SK-N-SH (cell line): Measurements from ENCODE around the gene PCBD2.

Experiments
- EP300 ChIP-seq, 2 experiments: IDR thresholded peaks; 2 replicates each; pipeline versions ENCODE4 v1.4.0 to v1.6.1; 2012; ENCODE audit warnings: borderline replicate concordance in 1 of 2, low read depth in 1 of 2, low read length in 1 of 2
- FOXM1 ChIP-seq: IDR thresholded peaks from 2 replicates; pipeline ENCODE4 v1.4.0; 2012; ENCODE audit warnings: low read depth, mild to moderate bottlenecking
- GABPA ChIP-seq: IDR thresholded peaks from 2 replicates; pipeline ENCODE4 v1.4.0; 2012; ENCODE audit warnings: low read depth, mild to moderate bottlenecking
- JUND ChIP-seq: IDR thresholded peaks from 2 replicates; pipeline ENCODE4 v1.4.0; 2012
- RCOR1 ChIP-seq: fragments of 150-350 bp; IDR thresholded peaks from 2 replicates; pipeline ENCODE4 v1.6.1; 2017; ENCODE audit warnings: antibody characterized with exemption, low read length
- RXRA ChIP-seq: IDR thresholded peaks from 2 replicates; pipeline ENCODE4 v1.4.0; 2012; ENCODE audit warnings: low read depth, mild to moderate bottlenecking, borderline replicate concordance
- SIN3A ChIP-seq: IDR thresholded peaks from 2 replicates; pipeline ENCODE4 v1.6.1; 2012; ENCODE audit warnings: low read depth, mild to moderate bottlenecking, low read length, moderate library complexity, borderline replicate concordance
- TCF12 ChIP-seq: IDR thresholded peaks from 2 replicates; pipeline ENCODE4 v1.4.0; 2012
- TF ChIP-seq, protein P1 (sequence below): fragments of 200-600 bp; sonication (generic); IDR thresholded peaks from 2 replicates; pipeline ENCODE4 v1.6.1; 2017; ENCODE audit warnings: antibody characterized with exemption, mild to moderate bottlenecking, moderate library complexity
- TF ChIP-seq, protein P2 (sequence below): fragments of 150-350 bp; IDR thresholded peaks from 2 replicates; pipeline ENCODE4 v1.6.1; 2016; ENCODE audit warnings: mild to moderate bottlenecking, low read depth, low read length
- TF ChIP-seq, protein P3 (sequence below): IDR thresholded peaks from 2 replicates; pipeline ENCODE4 v1.4.0; 2012; ENCODE audit warnings: low read depth
- TF ChIP-seq, protein P4 (sequence below): IDR thresholded peaks from 2 replicates; pipeline ENCODE4 v1.4.0; 2012; ENCODE audit warnings: low read depth, borderline replicate concordance
- TF ChIP-seq, protein P5 (sequence below): fragments of 150-350 bp; IDR thresholded peaks from 2 replicates; pipeline ENCODE4 v1.6.1; 2017; ENCODE audit warnings: antibody characterized with exemption, low read length, low read depth, borderline replicate concordance
- TF ChIP-seq, protein P6 (sequence below): IDR thresholded peaks from 2 replicates; pipeline ENCODE4 v1.6.1; 2012; ENCODE audit warnings: mild to moderate bottlenecking, low read depth, low read length, moderate library complexity

DNA sequence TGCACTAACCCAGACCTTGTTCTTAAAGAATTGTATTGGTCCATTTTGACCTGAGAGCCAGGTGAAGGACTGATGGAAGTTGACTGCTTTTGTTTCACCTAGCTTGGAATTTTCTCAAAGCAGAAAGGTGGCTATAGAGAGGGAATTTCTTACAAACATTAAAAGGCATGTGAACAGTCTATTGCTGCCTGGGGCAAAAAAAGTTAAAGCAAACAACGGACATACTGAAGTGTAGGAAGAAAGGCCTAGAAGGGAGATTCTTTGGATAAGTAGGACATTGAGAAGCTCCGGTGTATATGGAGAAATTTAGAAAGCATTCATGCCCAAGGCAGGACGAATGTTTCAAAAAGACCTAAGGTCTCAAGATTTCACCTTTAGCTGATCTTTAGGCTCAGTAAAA is 74.5 kb downstream of the PCBD2 start:
- TF ChIP-seq, protein P1, sequence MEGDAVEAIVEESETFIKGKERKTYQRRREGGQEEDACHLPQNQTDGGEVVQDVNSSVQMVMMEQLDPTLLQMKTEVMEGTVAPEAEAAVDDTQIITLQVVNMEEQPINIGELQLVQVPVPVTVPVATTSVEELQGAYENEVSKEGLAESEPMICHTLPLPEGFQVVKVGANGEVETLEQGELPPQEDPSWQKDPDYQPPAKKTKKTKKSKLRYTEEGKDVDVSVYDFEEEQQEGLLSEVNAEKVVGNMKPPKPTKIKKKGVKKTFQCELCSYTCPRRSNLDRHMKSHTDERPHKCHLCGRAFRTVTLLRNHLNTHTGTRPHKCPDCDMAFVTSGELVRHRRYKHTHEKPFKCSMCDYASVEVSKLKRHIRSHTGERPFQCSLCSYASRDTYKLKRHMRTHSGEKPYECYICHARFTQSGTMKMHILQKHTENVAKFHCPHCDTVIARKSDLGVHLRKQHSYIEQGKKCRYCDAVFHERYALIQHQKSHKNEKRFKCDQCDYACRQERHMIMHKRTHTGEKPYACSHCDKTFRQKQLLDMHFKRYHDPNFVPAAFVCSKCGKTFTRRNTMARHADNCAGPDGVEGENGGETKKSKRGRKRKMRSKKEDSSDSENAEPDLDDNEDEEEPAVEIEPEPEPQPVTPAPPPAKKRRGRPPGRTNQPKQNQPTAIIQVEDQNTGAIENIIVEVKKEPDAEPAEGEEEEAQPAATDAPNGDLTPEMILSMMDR: no peak
- TF ChIP-seq GABPA: no peak
- TF ChIP-seq JUND: no peak
- no peak for TF ChIP-seq EP300 (IDR thresholded peaks at IDR 0.05; ENCODE audit: borderline replicate concordance in 1 of 2, low read depth in 1 of 2, low read length in 1 of 2)
- TF ChIP-seq RCOR1: no peak
- TF ChIP-seq, protein P2, sequence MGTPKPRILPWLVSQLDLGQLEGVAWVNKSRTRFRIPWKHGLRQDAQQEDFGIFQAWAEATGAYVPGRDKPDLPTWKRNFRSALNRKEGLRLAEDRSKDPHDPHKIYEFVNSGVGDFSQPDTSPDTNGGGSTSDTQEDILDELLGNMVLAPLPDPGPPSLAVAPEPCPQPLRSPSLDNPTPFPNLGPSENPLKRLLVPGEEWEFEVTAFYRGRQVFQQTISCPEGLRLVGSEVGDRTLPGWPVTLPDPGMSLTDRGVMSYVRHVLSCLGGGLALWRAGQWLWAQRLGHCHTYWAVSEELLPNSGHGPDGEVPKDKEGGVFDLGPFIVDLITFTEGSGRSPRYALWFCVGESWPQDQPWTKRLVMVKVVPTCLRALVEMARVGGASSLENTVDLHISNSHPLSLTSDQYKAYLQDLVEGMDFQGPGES: no peak
- no peak for TF ChIP-seq SIN3A
- TF ChIP-seq, protein P3, sequence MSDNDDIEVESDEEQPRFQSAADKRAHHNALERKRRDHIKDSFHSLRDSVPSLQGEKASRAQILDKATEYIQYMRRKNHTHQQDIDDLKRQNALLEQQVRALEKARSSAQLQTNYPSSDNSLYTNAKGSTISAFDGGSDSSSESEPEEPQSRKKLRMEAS: no peak
- TF ChIP-seq TCF12: no peak
- TF ChIP-seq RXRA: no peak
- TF ChIP-seq, protein P4, sequence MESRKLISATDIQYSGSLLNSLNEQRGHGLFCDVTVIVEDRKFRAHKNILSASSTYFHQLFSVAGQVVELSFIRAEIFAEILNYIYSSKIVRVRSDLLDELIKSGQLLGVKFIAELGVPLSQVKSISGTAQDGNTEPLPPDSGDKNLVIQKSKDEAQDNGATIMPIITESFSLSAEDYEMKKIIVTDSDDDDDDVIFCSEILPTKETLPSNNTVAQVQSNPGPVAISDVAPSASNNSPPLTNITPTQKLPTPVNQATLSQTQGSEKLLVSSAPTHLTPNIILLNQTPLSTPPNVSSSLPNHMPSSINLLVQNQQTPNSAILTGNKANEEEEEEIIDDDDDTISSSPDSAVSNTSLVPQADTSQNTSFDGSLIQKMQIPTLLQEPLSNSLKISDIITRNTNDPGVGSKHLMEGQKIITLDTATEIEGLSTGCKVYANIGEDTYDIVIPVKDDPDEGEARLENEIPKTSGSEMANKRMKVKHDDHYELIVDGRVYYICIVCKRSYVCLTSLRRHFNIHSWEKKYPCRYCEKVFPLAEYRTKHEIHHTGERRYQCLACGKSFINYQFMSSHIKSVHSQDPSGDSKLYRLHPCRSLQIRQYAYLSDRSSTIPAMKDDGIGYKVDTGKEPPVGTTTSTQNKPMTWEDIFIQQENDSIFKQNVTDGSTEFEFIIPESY: no peak
- TF ChIP-seq, protein P5, sequence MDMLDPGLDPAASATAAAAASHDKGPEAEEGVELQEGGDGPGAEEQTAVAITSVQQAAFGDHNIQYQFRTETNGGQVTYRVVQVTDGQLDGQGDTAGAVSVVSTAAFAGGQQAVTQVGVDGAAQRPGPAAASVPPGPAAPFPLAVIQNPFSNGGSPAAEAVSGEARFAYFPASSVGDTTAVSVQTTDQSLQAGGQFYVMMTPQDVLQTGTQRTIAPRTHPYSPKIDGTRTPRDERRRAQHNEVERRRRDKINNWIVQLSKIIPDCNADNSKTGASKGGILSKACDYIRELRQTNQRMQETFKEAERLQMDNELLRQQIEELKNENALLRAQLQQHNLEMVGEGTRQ: no peak
- TF ChIP-seq FOXM1: no peak
- TF ChIP-seq, protein P6, sequence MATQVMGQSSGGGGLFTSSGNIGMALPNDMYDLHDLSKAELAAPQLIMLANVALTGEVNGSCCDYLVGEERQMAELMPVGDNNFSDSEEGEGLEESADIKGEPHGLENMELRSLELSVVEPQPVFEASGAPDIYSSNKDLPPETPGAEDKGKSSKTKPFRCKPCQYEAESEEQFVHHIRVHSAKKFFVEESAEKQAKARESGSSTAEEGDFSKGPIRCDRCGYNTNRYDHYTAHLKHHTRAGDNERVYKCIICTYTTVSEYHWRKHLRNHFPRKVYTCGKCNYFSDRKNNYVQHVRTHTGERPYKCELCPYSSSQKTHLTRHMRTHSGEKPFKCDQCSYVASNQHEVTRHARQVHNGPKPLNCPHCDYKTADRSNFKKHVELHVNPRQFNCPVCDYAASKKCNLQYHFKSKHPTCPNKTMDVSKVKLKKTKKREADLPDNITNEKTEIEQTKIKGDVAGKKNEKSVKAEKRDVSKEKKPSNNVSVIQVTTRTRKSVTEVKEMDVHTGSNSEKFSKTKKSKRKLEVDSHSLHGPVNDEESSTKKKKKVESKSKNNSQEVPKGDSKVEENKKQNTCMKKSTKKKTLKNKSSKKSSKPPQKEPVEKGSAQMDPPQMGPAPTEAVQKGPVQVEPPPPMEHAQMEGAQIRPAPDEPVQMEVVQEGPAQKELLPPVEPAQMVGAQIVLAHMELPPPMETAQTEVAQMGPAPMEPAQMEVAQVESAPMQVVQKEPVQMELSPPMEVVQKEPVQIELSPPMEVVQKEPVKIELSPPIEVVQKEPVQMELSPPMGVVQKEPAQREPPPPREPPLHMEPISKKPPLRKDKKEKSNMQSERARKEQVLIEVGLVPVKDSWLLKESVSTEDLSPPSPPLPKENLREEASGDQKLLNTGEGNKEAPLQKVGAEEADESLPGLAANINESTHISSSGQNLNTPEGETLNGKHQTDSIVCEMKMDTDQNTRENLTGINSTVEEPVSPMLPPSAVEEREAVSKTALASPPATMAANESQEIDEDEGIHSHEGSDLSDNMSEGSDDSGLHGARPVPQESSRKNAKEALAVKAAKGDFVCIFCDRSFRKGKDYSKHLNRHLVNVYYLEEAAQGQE: no peak
